K562 (cell line): ENCODE measurements around the gene TMEM126B. TPM values are rescaled to one million over a fixed set of nuclear protein-coding genes. Genes with fewer than 3 reads are reported as not detected.
A peak's percentile ranks its signal among the peaks of the same experiment; 100 is the strongest.

ENCODE experiments used
- ATF1 ChIP-seq, 2 experiments: fragments of 450-650 bp in 1 of 2; IDR thresholded peaks; 2 replicates each; pipeline ENCODE4 v1.6.1; 2016; ENCODE audit warnings: missing compliant biosample characterization in 1 of 2, missing genetic modification characterization in 1 of 2
- ATF3 ChIP-seq, 2 experiments: fragments of 450-650 bp in 1 of 2; sonication (generic) in 1 of 2; formaldehyde crosslinking in 1 of 2; IDR thresholded peaks in 1 of 2; conservative IDR thresholded peaks in 1 of 2; 2 replicates each; pipeline versions ENCODE4 v1.6.1 to v1.8.1; 2016 to 2023; ENCODE audit warnings: mild to moderate bottlenecking in 2 of 2, moderate library complexity in 2 of 2, inconsistent platforms in 1 of 2, missing genetic modification reagents in 1 of 2
- CCNT2 ChIP-seq: IDR thresholded peaks from 2 replicates; pipeline ENCODE4 v1.6.1; 2011; ENCODE audit warnings: borderline replicate concordance, low read depth, mild to moderate bottlenecking, moderate library complexity, mixed read lengths, low read length; ENCODE audit not compliant: insufficient read length; ENCODE audit errors: extremely low read depth
- E2F4 ChIP-seq: sonication (generic); formaldehyde crosslinking; IDR thresholded peaks from 2 replicates; pipeline ENCODE4 v1.8.0; 2022; ENCODE audit warnings: mild to moderate bottlenecking, low read depth, missing genetic modification reagents
- ELF2 ChIP-seq: fragments of 250-450 bp; sonication (Bioruptor Pico); IDR thresholded peaks from 2 replicates; pipeline ENCODE4 v1.5.0; 2021; ENCODE audit warnings: mild to moderate bottlenecking
- HDAC8 ChIP-seq: fragments of 450-650 bp; IDR thresholded peaks from 2 replicates; pipeline ENCODE4 v1.6.1; 2016; ENCODE audit warnings: mild to moderate bottlenecking, missing genetic modification characterization, moderate library complexity, missing compliant biosample characterization
- HNRNPUL1 ChIP-seq: fragments of 200-400 bp; formaldehyde crosslinking; IDR thresholded peaks from 2 replicates; pipeline ENCODE4 v1.6.1; 2017; ENCODE audit warnings: low read length
- ILF3 ChIP-seq: fragments of 450-650 bp; IDR thresholded peaks from 2 replicates; pipeline ENCODE4 v1.6.1; 2018; ENCODE audit warnings: antibody characterized with exemption, mild to moderate bottlenecking, moderate library complexity, borderline replicate concordance
- IRF9 ChIP-seq: fragments of 450-650 bp; IDR thresholded peaks from 2 replicates; pipeline ENCODE4 v1.6.1; 2016; ENCODE audit warnings: missing biosample characterization, missing genetic modification characterization
- JUNB ChIP-seq: fragments of 450-650 bp; formaldehyde crosslinking; conservative IDR thresholded peaks from 2 replicates; pipeline ENCODE4 v1.4.0; 2020; ENCODE audit warnings: mild to moderate bottlenecking
- KAT7 ChIP-seq: sonication (generic); formaldehyde crosslinking; IDR thresholded peaks from 2 replicates; pipeline ENCODE4 v1.8.0; 2022; ENCODE audit warnings: missing genetic modification reagents, mild to moderate bottlenecking, borderline replicate concordance
- KDM4B ChIP-seq, 2 experiments: fragments of 450-650 bp in 1 of 2; sonication (generic) in 1 of 2; IDR thresholded peaks; 2 replicates each; pipeline ENCODE4 v1.6.1; 2016 to 2017; ENCODE audit warnings: borderline replicate concordance in 2 of 2, antibody characterized with exemption in 1 of 2, low read depth in 1 of 2, mild to moderate bottlenecking in 1 of 2
- NUFIP1 ChIP-seq: fragments of 450-650 bp; IDR thresholded peaks from 2 replicates; pipeline ENCODE4 v1.6.1; 2018; ENCODE audit not compliant: partially characterized antibody
- PPARD ChIP-seq: fragments of 250-450 bp; sonication (Bioruptor Pico); IDR thresholded peaks from 2 replicates; pipeline ENCODE4 v1.8.0; 2022; ENCODE audit warnings: inconsistent platforms, mild to moderate bottlenecking, moderate library complexity
- RAD21 ChIP-seq, 2 experiments: fragments of 250-450 bp in 1 of 2; fragments of 450-650 bp in 1 of 2; sonication (Bioruptor Pico) in 1 of 2; formaldehyde crosslinking in 1 of 2; IDR thresholded peaks in 1 of 2; conservative IDR thresholded peaks in 1 of 2; 2 replicates each; pipeline versions ENCODE4 v1.4.0 to v1.8.0; 2020 to 2022; ENCODE audit warnings: mild to moderate bottlenecking in 2 of 2, moderate library complexity in 1 of 2
- ZNF175 ChIP-seq: fragments of 200-800 bp; sonication (Bioruptor generic); IDR thresholded peaks from 2 replicates; pipeline ENCODE4 v1.6.1; 2016; ENCODE audit warnings: low read depth, mild to moderate bottlenecking, missing genetic modification characterization, missing compliant biosample characterization
- ZNF263 ChIP-seq: sonication (generic); formaldehyde crosslinking; IDR thresholded peaks from 2 replicates; pipeline ENCODE4 v1.8.0; 2022; ENCODE audit warnings: mild to moderate bottlenecking, missing genetic modification reagents, borderline replicate concordance
- ZNF354B ChIP-seq: fragments of 250-450 bp; sonication (Bioruptor Pico); IDR thresholded peaks from 2 replicates; pipeline ENCODE4 v1.4.0; 2020
- ZNF589 ChIP-seq: fragments of 200-800 bp; sonication (Bioruptor generic); IDR thresholded peaks from 2 replicates; pipeline ENCODE4 v1.6.1; 2016; ENCODE audit warnings: low read depth, missing genetic modification characterization, missing compliant biosample characterization
- ZNF644 ChIP-seq: fragments of 200-800 bp; sonication (Bioruptor generic); IDR thresholded peaks from 2 replicates; pipeline ENCODE4 v1.6.1; 2016; ENCODE audit warnings: low read depth, missing genetic modification characterization, missing compliant biosample characterization
- polyA plus RNA-seq, 8 experiments: library from polyadenylated mRNA; depleted of rRNA in 4 of 8; stranded (reverse) in 5 of 8; unstranded in 3 of 8; fragments of >200 nt; fragmentation: Nextera tagmentation in 2 of 8; fragmentation: Illumina TruSeq in 1 of 8; extraction: Ambion mirVana in 2 of 8; extraction: Trizol in 1 of 8; gene quantifications; 2 replicates each; pipeline versions ENCODE4 v1.2.1 to v1.2.3, GENCODE V29; 2011 to 2014; ENCODE audit warnings: inconsistent platforms in 1 of 8, missing spikeins in 1 of 8
- total RNA-seq, 7 experiments: library from RNA; depleted of rRNA in 6 of 7; stranded (reverse); fragments of >200 nt in 6 of 7; fragmentation: Illumina TruSeq in 2 of 7; extraction: Trizol in 2 of 7; gene quantifications; 2 replicates each; pipeline versions ENCODE4 v1.2.1 to v1.2.3, GENCODE V29; 2011 to 2021; ENCODE audit warnings: low replicate concordance in 1 of 7
- TF ChIP-seq, protein P1 (sequence below): fragments of 250-450 bp; sonication (Bioruptor Pico); IDR thresholded peaks from 2 replicates; pipeline ENCODE4 v1.5.0; 2020; ENCODE audit warnings: mild to moderate bottlenecking, borderline replicate concordance

Gene TMEM126B
- total and polyA plus RNA-seq, 9 of the 15 experiments (the other 6 are each of a cell fraction or from before 2014, with no cell fraction given): 85.5 to 226 (median 164) TPM

DNA sequence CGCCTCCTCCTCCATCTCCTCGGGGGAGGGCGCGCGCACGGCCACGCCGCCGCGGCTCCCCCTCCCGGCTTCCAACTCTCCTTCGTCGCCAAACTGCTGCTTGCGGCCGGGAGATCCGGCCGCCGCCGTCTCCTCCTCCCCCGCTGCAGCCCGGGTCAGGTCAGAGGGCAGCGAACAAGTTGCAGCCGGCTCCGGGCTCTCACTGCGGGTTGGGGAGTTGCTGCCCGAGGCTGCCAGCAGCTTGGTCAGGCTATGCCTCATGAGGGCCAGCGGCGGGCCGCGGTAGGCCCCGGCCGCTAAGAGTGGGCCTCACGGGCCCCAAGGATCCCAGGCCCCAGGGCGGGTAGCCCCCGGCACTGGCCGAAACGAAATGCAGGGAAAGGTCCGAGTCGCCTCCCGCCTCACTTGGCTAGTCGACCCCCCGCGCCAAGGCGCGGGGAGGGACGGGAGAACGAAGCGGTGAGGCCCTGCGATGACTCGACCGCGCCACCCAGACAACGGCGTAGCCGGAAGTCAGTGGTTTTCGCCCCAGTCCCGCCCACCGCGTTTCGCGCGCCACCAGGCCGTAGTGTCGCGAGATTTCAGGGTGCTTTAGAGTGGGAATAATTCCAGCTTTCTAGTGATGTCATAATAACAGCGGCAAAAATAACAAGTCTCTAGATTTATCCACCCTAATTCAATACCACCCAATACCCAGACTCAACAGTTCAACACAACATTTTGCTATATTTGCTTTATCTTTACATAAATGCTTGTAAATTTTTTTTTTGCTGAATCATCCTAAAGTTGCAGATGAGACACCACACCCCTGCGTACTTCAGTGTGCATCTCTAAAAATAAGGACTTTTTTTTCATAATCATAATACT, 36.5 kb downstream of the TMEM126B start, which contains the start of gene CREBZF (continued):
- TF ChIP-seq E2F4 (no peak), ATF3 (IDR thresholded peaks at IDR 0.05) (peak; percentile 84), ATF3 (CRISPR knock-in tag; conservative IDR thresholded peaks at IDR 0.05) (0 out of 2 replicates have a peak, but pooled peaks have one; percentile 67), ZNF175 (CRISPR knock-in tag) (no peak), ILF3 (no peak; the same call in 1 of the 2 replicates), ZNF644 (tag) (no peak), RAD21 (CRISPR knock-in tag; conservative IDR thresholded peaks at IDR 0.05 in 1 of 2, IDR thresholded peaks at IDR 0.05 in 1 of 2) (no peak), CCNT2 (no peak), KAT7 (peak; percentile 21; the same call in 1 of the 2 replicates), ZNF263 (CRISPR knock-in tag) (no peak), ZNF589 (CRISPR knock-in tag) (no peak), PPARD (CRISPR knock-in tag) (no peak), HNRNPUL1 (no peak), KDM4B (IDR thresholded peaks at IDR 0.05; ENCODE audit: borderline replicate concordance in 2 of 2, low read depth in 1 of 2) (no peak), ELF2 (peak; percentile 89), JUNB (CRISPR knock-in tag) (no peak), IRF9 (tag) (no peak), ZNF354B (CRISPR knock-in tag) (no peak), ATF1 (CRISPR knock-in tag; IDR thresholded peaks at IDR 0.05) (no peak), ATF1 (tag; IDR thresholded peaks at IDR 0.05) (peak; percentile 91), NUFIP1 (peak; percentile 51), HDAC8 (tag) (0 out of 2 replicates have a peak, but pooled peaks have one; percentile 40)
- TF ChIP-seq, protein P1, sequence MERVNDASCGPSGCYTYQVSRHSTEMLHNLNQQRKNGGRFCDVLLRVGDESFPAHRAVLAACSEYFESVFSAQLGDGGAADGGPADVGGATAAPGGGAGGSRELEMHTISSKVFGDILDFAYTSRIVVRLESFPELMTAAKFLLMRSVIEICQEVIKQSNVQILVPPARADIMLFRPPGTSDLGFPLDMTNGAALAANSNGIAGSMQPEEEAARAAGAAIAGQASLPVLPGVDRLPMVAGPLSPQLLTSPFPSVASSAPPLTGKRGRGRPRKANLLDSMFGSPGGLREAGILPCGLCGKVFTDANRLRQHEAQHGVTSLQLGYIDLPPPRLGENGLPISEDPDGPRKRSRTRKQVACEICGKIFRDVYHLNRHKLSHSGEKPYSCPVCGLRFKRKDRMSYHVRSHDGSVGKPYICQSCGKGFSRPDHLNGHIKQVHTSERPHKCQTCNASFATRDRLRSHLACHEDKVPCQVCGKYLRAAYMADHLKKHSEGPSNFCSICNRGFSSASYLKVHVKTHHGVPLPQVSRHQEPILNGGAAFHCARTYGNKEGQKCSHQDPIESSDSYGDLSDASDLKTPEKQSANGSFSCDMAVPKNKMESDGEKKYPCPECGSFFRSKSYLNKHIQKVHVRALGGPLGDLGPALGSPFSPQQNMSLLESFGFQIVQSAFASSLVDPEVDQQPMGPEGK (CRISPR knock-in tag): no peak; the same call in 1 of the 2 replicates
